ENCODE results near the gene ATP12A. TPM values are rescaled to one million over a fixed set of nuclear protein-coding genes. Genes with fewer than 3 reads are reported as not detected.

ATP12A gene
- total and polyA plus RNA-seq, 9 donors = 0.05 TPM; not detected in 8

DNA sequence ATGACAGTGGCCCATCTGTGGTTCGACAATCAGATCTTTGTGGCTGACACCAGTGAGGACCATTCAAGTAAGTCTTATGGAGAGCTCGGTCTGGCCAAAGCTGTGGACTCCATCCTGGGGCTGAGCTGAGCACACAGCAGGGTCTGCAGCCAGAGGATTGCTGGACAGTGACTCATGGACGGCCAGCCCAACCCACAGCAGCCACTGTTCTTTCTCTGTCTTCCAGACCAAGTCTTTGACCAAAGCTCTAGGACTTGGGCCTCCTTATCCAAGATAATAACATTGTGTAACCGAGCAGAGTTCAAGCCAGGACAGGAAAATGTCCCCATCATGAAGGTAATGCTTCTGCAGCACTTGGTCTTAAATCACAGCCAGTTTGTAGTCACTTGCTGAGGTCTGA, 12.4 kb downstream of the ATP12A start:
- DNase-seq = no peak
- no peak overlapping the region for H3K27ac ChIP-seq
- no peaks in the 10 kb centered on the region for H3K36me3 ChIP-seq
- no peaks in the 10 kb centered on the region for H3K4me1 ChIP-seq (ENCODE audit: insufficient read depth)
- TF ChIP-seq EP300 (IDR thresholded peaks at IDR 0.05) = no peak
- TF ChIP-seq, protein P1, sequence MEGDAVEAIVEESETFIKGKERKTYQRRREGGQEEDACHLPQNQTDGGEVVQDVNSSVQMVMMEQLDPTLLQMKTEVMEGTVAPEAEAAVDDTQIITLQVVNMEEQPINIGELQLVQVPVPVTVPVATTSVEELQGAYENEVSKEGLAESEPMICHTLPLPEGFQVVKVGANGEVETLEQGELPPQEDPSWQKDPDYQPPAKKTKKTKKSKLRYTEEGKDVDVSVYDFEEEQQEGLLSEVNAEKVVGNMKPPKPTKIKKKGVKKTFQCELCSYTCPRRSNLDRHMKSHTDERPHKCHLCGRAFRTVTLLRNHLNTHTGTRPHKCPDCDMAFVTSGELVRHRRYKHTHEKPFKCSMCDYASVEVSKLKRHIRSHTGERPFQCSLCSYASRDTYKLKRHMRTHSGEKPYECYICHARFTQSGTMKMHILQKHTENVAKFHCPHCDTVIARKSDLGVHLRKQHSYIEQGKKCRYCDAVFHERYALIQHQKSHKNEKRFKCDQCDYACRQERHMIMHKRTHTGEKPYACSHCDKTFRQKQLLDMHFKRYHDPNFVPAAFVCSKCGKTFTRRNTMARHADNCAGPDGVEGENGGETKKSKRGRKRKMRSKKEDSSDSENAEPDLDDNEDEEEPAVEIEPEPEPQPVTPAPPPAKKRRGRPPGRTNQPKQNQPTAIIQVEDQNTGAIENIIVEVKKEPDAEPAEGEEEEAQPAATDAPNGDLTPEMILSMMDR (IDR thresholded peaks at IDR 0.05) = no peak
- TF ChIP-seq POLR2A (IDR thresholded peaks at IDR 0.05) = no peak
- WGBS, 3 donors = 49 to 60% (median 58%) methylated on average over 4 of the region's 4 CpGs
- intact Hi-C loops (cut with DNase I) = no loop called here
- no peaks in the 10 kb centered on the region for H3K27me3 ChIP-seq
- H3K9me3 ChIP-seq = no peaks in the 10 kb centered on the region
- H3K4me3 ChIP-seq = no peak overlapping the region

DNA sequence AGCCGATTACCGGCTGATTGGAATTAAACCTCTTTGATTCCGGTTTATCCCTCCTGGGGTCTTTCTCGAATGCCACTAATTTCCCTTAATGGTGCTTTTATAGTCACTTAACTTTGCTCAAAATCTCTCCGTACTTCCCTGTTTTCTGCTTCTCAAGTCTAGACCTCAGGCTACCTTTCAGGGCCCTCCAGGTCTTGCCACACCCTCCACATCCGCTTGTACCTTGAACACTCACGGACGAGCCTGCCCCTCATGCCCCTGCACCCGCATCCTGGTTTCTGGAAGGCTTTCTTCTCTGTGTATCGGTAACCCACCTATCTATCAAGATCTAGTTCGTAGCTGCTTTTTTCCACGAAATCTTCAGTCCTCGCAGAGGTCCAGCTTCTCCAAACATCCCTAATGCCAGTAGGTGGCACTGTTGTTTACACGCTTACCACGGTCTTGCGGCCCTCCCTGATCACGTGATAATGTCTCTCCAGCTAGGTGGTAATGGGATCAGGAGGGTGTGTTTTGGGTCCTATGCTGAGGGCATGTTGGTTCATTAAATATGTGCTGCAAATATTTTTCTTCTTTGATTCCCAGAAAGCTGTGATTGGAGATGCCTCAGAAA, 13.8 kb downstream of the ATP12A start:
- H3K36me3 ChIP-seq = no peaks in the 10 kb centered on the region
- peak in 1 of 5 donors; percentile 21 for DNase-seq
- no peaks in the 10 kb centered on the region for H3K4me1 ChIP-seq (ENCODE audit: insufficient read depth)
- H3K27ac ChIP-seq = no peak overlapping the region
- H3K9me3 ChIP-seq = no peaks in the 10 kb centered on the region
- WGBS, 3 donors = 28 to 31% (median 31%) methylated on average over 17 of the region's 17 CpGs
- H3K4me3 ChIP-seq = no peak overlapping the region
- TF ChIP-seq POLR2A (IDR thresholded peaks at IDR 0.05) (no peak), EP300 (IDR thresholded peaks at IDR 0.05) (no peak)
- TF ChIP-seq, protein P1 (IDR thresholded peaks at IDR 0.05) = no peak
- H3K27me3 ChIP-seq = no peaks in the 10 kb centered on the region
- intact Hi-C loops (cut with DNase I) = no loop called here

DNA sequence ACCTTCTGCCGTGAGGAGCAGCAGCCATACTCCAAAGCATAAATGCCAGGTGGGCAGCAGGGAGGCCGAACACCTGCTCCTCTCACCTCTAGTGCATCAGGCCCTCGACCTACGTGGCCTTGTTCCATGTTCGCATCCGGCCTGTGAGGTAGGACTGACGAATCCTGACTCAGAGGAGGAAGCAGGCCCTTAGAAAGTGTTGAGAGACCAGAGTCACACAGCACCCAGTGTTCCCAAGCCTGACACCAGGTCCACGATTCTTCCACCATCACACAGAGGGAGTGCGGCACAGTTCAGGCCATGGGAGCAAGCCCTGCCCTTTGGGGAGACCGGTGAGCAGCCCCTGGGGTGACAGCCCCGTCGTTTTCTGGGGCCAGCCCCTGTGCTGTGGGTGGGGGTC, 14.7 kb downstream of the ATP12A start:
- H3K36me3 ChIP-seq = no peaks in the 10 kb centered on the region
- intact Hi-C loops (cut with DNase I) = no loop called here
- TF ChIP-seq EP300 (IDR thresholded peaks at IDR 0.05) (no peak), POLR2A (IDR thresholded peaks at IDR 0.05) (no peak)
- TF ChIP-seq, protein P1 (IDR thresholded peaks at IDR 0.05) = no peak
- H3K27ac ChIP-seq = no peak overlapping the region
- H3K4me1 ChIP-seq (ENCODE audit: insufficient read depth) = no peaks in the 10 kb centered on the region
- no peak for DNase-seq
- H3K9me3 ChIP-seq = no peaks in the 10 kb centered on the region
- 76 to 87% (median 83%) methylated on average over 11 to 12 of the region's 12 CpGs for WGBS, 3 donors
- H3K27me3 ChIP-seq = no peaks in the 10 kb centered on the region
- no peak overlapping the region for H3K4me3 ChIP-seq

DNA sequence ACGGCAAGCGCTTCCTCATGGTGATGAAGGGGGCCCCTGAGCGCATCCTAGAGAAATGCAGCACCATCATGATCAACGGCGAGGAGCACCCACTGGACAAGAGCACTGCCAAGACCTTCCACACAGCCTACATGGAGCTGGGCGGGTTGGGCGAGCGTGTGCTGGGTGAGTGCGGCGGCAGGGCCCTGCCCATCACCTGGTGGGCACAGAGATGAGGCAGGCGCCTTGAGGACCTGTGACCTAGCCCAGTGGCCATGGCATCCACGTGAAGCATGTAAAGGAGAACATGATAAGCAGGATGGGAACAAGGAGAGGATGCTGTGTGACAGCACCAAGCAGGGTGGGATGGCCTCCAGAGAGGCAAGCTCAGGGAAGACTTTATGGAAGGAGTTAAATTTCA, 18.5 kb downstream of the ATP12A start:
- Histone ChIP-seq H3K9me3 (no peaks in the 10 kb centered on the region), H3K27me3 (no peaks in the 10 kb centered on the region), H3K27ac (no peak overlapping the region), H3K4me3 (no peak overlapping the region), H3K4me1 (ENCODE audit: insufficient read depth) (no peaks in the 10 kb centered on the region), H3K36me3 (no peaks in the 10 kb centered on the region)
- 89 to 94% (median 91%) methylated on average over 12 of the region's 12 CpGs for WGBS, 3 donors
- no peak for DNase-seq
- TF ChIP-seq, protein P1 (IDR thresholded peaks at IDR 0.05) = no peak
- TF ChIP-seq EP300 (IDR thresholded peaks at IDR 0.05) = no peak
- no peak for TF ChIP-seq POLR2A (IDR thresholded peaks at IDR 0.05)
- intact Hi-C loops (cut with DNase I) = no loop called here

Data from ovary (tissue), 9 donors.